Neural progenitor cell (in vitro differentiated cells): ENCODE results near the gene TBC1D14.

Experiments
- EZH2 ChIP-seq: fragments of 200-600 bp; sonication (generic); IDR thresholded peaks from 2 replicates; pipeline ENCODE4 v1.6.1; 2017; ENCODE audit warnings: antibody characterized with exemption, mild to moderate bottlenecking, moderate library complexity
- EZH2phosphoT487 ChIP-seq: fragments of 200-600 bp; sonication (generic); IDR thresholded peaks from 2 replicates; pipeline ENCODE4 v1.6.1; 2017; ENCODE audit warnings: antibody characterized with exemption
- TF ChIP-seq, protein P1 (sequence below): fragments of 200-600 bp; sonication (generic); IDR thresholded peaks from 2 replicates; pipeline ENCODE4 v1.5.1; 2017; ENCODE audit warnings: antibody characterized with exemption, mild to moderate bottlenecking

DNA sequence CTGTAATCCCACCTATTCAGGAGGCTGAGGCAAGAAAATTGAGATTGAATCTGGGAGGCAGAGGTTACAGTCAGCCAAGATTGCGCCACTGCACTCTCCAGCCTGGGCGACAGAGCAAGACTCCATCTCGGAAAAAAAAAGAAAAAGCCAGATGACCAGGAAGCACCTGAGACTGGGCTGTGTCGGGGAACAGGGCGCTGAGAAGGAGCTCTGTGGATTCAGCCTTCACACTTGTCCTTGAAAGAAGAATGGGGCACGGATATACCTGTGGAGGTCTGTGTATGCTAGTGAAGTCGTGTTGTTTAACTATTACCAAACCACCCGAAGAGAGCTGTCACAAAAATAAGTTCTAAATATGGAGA, 94.2 kb downstream of the TBC1D14 start:
- TF ChIP-seq, protein P1, sequence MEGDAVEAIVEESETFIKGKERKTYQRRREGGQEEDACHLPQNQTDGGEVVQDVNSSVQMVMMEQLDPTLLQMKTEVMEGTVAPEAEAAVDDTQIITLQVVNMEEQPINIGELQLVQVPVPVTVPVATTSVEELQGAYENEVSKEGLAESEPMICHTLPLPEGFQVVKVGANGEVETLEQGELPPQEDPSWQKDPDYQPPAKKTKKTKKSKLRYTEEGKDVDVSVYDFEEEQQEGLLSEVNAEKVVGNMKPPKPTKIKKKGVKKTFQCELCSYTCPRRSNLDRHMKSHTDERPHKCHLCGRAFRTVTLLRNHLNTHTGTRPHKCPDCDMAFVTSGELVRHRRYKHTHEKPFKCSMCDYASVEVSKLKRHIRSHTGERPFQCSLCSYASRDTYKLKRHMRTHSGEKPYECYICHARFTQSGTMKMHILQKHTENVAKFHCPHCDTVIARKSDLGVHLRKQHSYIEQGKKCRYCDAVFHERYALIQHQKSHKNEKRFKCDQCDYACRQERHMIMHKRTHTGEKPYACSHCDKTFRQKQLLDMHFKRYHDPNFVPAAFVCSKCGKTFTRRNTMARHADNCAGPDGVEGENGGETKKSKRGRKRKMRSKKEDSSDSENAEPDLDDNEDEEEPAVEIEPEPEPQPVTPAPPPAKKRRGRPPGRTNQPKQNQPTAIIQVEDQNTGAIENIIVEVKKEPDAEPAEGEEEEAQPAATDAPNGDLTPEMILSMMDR = no peak
- TF ChIP-seq EZH2 = no peak
- no peak for TF ChIP-seq EZH2phosphoT487
